Measurements from ENCODE around the gene YPEL5. TPM values are rescaled to one million over a fixed set of nuclear protein-coding genes. Genes with fewer than 3 reads are reported as not detected.

YPEL5 gene
- polyA plus RNA-seq, 1 donor (not counting 4 experiments of a cell fraction or from before 2014, with no cell fraction given), result 126 TPM

GRCh38 chr2:30148850-30149249 lies 2.0 kb downstream of the YPEL5 start:
- Histone ChIP-seq H4K20me1 (ENCODE audit: control insufficient read depth, extremely low read depth, insufficient read depth, low read length) (peaks cover 11% of the 10 kb centered on the region), H3K27ac (ENCODE audit: control insufficient read depth, insufficient read depth, low read length) (peak overlapping the region; percentile 93), H3K9ac (ENCODE audit: control insufficient read depth, extremely low read depth, insufficient read depth, low read length) (peak overlapping the region; percentile 31), H3K36me3 (ENCODE audit: control insufficient read depth in 2 of 2, extremely low read depth in 1 of 2, insufficient read depth in 2 of 2, low read length in 2 of 2) (peaks cover 4 to 7% of the 10 kb centered on the region in 2 experiments), H3K4me2 (ENCODE audit: control insufficient read depth, extremely low read depth, insufficient read depth, low read depth, low read length) (peak overlapping the region; percentile 99), H3K9me1 (ENCODE audit: control insufficient read depth, extremely low read depth, insufficient read depth, low read length) (no peaks in the 10 kb centered on the region), H3K79me2 (ENCODE audit: control insufficient read depth, insufficient read depth, low read length) (peaks cover 21% of the 10 kb centered on the region), H3K4me1 (ENCODE audit: control insufficient read depth, extremely low read depth, insufficient read depth, low read length) (peaks cover 32% of the 10 kb centered on the region), H2AFZ (ENCODE audit: control insufficient read depth, low read length) (no peak overlapping the region), H3K27me3 (ENCODE audit: control insufficient read depth, extremely low read depth, insufficient read depth, low read length) (no peaks in the 10 kb centered on the region), H3K4me3 (ENCODE audit: control insufficient read depth in 2 of 3, extremely low read depth in 1 of 3, insufficient read depth in 2 of 3, low read depth in 1 of 3, low read length in 3 of 3) (peak overlapping the region; percentile 13 to 88 (median 55)), H3K9me3 (ENCODE audit: control insufficient read depth, low read depth, low read length) (no peaks in the 10 kb centered on the region)
- FAIRE-seq, result no peak
- TF ChIP-seq, protein P1, sequence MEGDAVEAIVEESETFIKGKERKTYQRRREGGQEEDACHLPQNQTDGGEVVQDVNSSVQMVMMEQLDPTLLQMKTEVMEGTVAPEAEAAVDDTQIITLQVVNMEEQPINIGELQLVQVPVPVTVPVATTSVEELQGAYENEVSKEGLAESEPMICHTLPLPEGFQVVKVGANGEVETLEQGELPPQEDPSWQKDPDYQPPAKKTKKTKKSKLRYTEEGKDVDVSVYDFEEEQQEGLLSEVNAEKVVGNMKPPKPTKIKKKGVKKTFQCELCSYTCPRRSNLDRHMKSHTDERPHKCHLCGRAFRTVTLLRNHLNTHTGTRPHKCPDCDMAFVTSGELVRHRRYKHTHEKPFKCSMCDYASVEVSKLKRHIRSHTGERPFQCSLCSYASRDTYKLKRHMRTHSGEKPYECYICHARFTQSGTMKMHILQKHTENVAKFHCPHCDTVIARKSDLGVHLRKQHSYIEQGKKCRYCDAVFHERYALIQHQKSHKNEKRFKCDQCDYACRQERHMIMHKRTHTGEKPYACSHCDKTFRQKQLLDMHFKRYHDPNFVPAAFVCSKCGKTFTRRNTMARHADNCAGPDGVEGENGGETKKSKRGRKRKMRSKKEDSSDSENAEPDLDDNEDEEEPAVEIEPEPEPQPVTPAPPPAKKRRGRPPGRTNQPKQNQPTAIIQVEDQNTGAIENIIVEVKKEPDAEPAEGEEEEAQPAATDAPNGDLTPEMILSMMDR (optimal IDR thresholded peaks at IDR 0.05 in 1 of 3, IDR thresholded peaks at IDR 0.05 in 1 of 3, conservative IDR thresholded peaks at IDR 0.05 in 1 of 3; ENCODE audit: extremely low read depth in 1 of 3, insufficient read depth in 2 of 3, low read length in 3 of 3), result no peak
- TF ChIP-seq EZH2 (IDR thresholded peaks at IDR 0.05; ENCODE audit: low read length), result no peak
- no peak for DNase-seq (ENCODE audit: low read depth, low spot score)
- dilution Hi-C loops (cut with MboI; ENCODE audit: extremely low pct_ligation_motif_present, low sequenced_read_pairs), result no loop called here

DNA sequence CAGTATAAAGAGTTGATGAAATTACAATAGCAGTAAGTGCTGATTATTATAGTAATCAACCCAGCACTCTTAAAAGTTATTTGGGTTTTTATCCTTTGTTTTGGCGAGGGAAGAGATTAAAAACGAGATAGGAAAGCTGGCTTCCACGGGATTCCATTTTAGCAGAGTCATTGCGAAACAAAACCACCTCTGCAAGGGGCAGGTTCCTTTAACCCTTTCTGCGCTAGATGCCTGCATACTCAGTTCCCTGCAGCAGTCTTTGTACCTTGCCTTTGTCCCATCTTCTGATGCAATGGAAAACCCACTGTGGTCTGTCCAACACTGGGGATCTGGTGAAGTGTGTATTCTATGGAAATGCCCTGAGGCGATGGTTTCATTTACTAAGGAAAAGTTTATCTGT lies 2.7 kb downstream of the YPEL5 start:
- TF ChIP-seq EZH2 (IDR thresholded peaks at IDR 0.05; ENCODE audit: low read length), result no peak
- TF ChIP-seq, protein P1 (optimal IDR thresholded peaks at IDR 0.05 in 1 of 3, IDR thresholded peaks at IDR 0.05 in 1 of 3, conservative IDR thresholded peaks at IDR 0.05 in 1 of 3; ENCODE audit: extremely low read depth in 1 of 3, insufficient read depth in 2 of 3, low read length in 3 of 3), result no peak
- H3K27ac ChIP-seq (ENCODE audit: control insufficient read depth, insufficient read depth, low read length), result peak overlapping the region; percentile 50
- H3K4me2 ChIP-seq (ENCODE audit: control insufficient read depth, extremely low read depth, insufficient read depth, low read depth, low read length), result peak overlapping the region; percentile 99
- H2AFZ ChIP-seq (ENCODE audit: control insufficient read depth, low read length), result no peak overlapping the region
- peaks cover 11% of the 10 kb centered on the region for H4K20me1 ChIP-seq (ENCODE audit: control insufficient read depth, extremely low read depth, insufficient read depth, low read length)
- peak overlapping the region; percentile 33 for H3K9ac ChIP-seq (ENCODE audit: control insufficient read depth, extremely low read depth, insufficient read depth, low read length)
- peaks cover 32% of the 10 kb centered on the region for H3K4me1 ChIP-seq (ENCODE audit: control insufficient read depth, extremely low read depth, insufficient read depth, low read length)
- no peaks in the 10 kb centered on the region for H3K27me3 ChIP-seq (ENCODE audit: control insufficient read depth, extremely low read depth, insufficient read depth, low read length)
- H3K79me2 ChIP-seq (ENCODE audit: control insufficient read depth, insufficient read depth, low read length), result peaks cover 24% of the 10 kb centered on the region
- H3K9me1 ChIP-seq (ENCODE audit: control insufficient read depth, extremely low read depth, insufficient read depth, low read length), result no peaks in the 10 kb centered on the region
- FAIRE-seq, result peak; percentile 84
- no peak for DNase-seq (ENCODE audit: low read depth, low spot score)
- H3K36me3 ChIP-seq (ENCODE audit: control insufficient read depth in 2 of 2, extremely low read depth in 1 of 2, insufficient read depth in 2 of 2, low read length in 2 of 2), result peaks cover 4 to 7% of the 10 kb centered on the region in 2 experiments
- no peaks in the 10 kb centered on the region for H3K9me3 ChIP-seq (ENCODE audit: control insufficient read depth, low read depth, low read length)
- H3K4me3 ChIP-seq (ENCODE audit: control insufficient read depth in 2 of 3, extremely low read depth in 1 of 3, insufficient read depth in 2 of 3, low read depth in 1 of 3, low read length in 3 of 3), result peak overlapping the region; percentile 13 to 88 (median 55)
- dilution Hi-C loops (cut with MboI; ENCODE audit: extremely low pct_ligation_motif_present, low sequenced_read_pairs), result no loop called here

Measured in keratinocyte (primary cell).